HUDEP-2 (cell line): ENCODE data around the gene DGKD.

Experiments
- DNase-seq, 76 experiments: peaks; one replicate each; lab custom pipeline; 2025; ENCODE audit not compliant: unreplicated experiment in 76 of 76; lab: John Stamatoyannopoulos, UW

DGKD gene

GRCh38 chr2:233409286-233409991 is 55.1 kb downstream of the DGKD start:
- peak in 70 of 76 experiments; percentile 12 to 83 (median 55) for DNase-seq

- peak in 1 of 76 experiments; percentile 18 for DNase-seq
These were observed 56.0 kb downstream of the DGKD start for GRCh38 chr2:233410196-233410760.

- DNase-seq: no peak
These were observed 56.9 kb downstream of the DGKD start for GRCh38 chr2:233411162-233411561.

- DNase-seq: no peak
These were observed 58.1 kb downstream of the DGKD start for GRCh38 chr2:233412405-233412804.

GRCh38 chr2:233413046-233413445 is 58.8 kb downstream of the DGKD start:
- no peak for DNase-seq

GRCh38 chr2:233413559-233414272 is 59.4 kb downstream of the DGKD start:
- DNase-seq: peak in 66 of 76 experiments; percentile 7 to 74 (median 51)

GRCh38 chr2:233414273-233414654 is 60.0 kb downstream of the DGKD start:
- DNase-seq: no peak

GRCh38 chr2:233414777-233415570 is 60.7 kb downstream of the DGKD start:
- peak in 39 of 76 experiments; percentile 4 to 60 (median 28) for DNase-seq

- no peak for DNase-seq
These were observed 61.9 kb downstream of the DGKD start for GRCh38 chr2:233416199-233416598.

- no peak for DNase-seq
These were observed 62.4 kb downstream of the DGKD start for GRCh38 chr2:233416706-233417105.

- no peak for DNase-seq
These were observed 63.0 kb downstream of the DGKD start for GRCh38 chr2:233417282-233417681.

- DNase-seq: no peak
These were observed 63.9 kb downstream of the DGKD start for GRCh38 chr2:233418052-233418760.

- no peak for DNase-seq
These were observed 64.7 kb downstream of the DGKD start for GRCh38 chr2:233418761-233419546.

- DNase-seq: no peak
These were observed 65.5 kb downstream of the DGKD start for GRCh38 chr2:233419602-233420391.

GRCh38 chr2:233421091-233421816 is 67.0 kb downstream of the DGKD start:
- DNase-seq: no peak

GRCh38 chr2:233422050-233422639 is 67.9 kb downstream of the DGKD start:
- peak in 28 of 76 experiments; percentile 6 to 58 (median 23) for DNase-seq

GRCh38 chr2:233422649-233423551 is 68.6 kb downstream of the DGKD start:
- DNase-seq: no peak
